Thyroid gland (tissue), 4 donors: ENCODE measurements around the gene C1orf167.

ENCODE experiments used
- CTCF ChIP-seq, 6 experiments: fragments of 200-600 bp in 3 of 6; fragments of 450-650 bp in 3 of 6; sonication (generic) in 3 of 6; IDR thresholded peaks; one replicate each; pipeline ENCODE4 v1.5.1; 2016 to 2019; ENCODE audit warnings: antibody characterized with exemption in 6 of 6, mild to moderate bottlenecking in 2 of 6, inconsistent platforms in 1 of 6, moderate library complexity in 1 of 6
- POLR2A ChIP-seq, 2 donors: fragments of 450-650 bp; IDR thresholded peaks; one replicate each; pipeline ENCODE4 v1.6.1; 2017; ENCODE audit warnings: antibody characterized with exemption in 2 of 2, mild to moderate bottlenecking in 2 of 2, moderate library complexity in 1 of 2

DNA sequence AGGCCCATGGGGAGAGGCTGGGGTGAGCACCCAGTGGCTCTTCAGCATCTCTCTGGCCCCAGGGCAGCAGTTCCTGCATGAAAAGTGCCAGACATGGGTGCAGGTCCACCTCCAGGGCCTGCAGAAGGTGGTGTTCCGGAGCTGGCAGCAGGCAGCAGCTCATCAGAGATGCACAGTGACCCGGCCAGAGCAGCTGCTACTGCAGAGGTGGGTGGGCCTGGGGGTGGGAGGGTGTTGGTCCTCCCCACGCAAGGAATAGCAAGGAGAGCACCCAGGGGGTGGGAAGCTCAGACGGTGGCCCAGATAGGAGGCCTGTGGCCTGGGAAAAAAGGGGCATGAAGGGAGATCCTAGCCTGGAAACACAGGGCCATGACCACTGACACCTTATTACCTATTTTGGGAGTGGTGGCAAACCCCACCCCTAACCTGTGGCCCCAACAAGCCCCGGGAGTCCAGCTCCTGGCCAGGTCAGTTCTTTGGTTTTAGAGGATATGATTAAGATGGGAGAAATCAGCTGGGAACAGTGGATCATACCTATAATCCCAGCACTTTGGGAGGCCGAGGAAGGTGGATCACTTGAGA is 20.2 kb downstream of the C1orf167 start:
- TF ChIP-seq CTCF (IDR thresholded peaks at IDR 0.05) (no peak), POLR2A (IDR thresholded peaks at IDR 0.05) (no peak)
